DND-41 (cell line): ENCODE data around the gene PI16.

Experiments
- EZH2 ChIP-seq: IDR thresholded peaks from 3 replicates; pipeline ENCODE4 v1.6.1; 2012; ENCODE audit warnings: borderline replicate concordance, low read depth, mild to moderate bottlenecking, moderate library complexity, low read length, inconsistent platforms; ENCODE audit not compliant: severe bottlenecking
- TF ChIP-seq, protein P1 (sequence below): IDR thresholded peaks from 2 replicates; pipeline ENCODE4 v1.5.1; 2012; ENCODE audit warnings: borderline replicate concordance, low read length, moderate library complexity, mild to moderate bottlenecking; ENCODE audit not compliant: poor library complexity, severe bottlenecking; ENCODE audit errors: extremely low read depth

DNA sequence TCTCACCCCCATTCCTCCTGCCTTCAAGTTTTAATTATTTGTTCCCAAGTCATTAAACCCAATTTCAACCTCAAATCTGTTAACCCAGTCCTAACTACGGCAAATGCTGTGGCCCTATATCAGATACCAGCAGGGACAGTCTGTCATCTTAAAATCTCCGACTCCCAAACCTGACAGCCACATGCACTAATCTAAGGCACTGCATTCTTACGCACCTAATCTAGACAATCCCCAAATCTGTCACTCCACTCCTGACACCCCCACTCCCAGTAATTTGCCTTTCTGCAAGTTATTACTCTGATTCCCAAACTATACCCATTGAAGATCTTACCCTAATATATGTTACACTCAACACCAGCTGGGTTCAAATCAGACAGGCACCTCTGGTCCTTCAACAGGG is 29.0 kb downstream of the PI16 start:
- TF ChIP-seq, protein P1, sequence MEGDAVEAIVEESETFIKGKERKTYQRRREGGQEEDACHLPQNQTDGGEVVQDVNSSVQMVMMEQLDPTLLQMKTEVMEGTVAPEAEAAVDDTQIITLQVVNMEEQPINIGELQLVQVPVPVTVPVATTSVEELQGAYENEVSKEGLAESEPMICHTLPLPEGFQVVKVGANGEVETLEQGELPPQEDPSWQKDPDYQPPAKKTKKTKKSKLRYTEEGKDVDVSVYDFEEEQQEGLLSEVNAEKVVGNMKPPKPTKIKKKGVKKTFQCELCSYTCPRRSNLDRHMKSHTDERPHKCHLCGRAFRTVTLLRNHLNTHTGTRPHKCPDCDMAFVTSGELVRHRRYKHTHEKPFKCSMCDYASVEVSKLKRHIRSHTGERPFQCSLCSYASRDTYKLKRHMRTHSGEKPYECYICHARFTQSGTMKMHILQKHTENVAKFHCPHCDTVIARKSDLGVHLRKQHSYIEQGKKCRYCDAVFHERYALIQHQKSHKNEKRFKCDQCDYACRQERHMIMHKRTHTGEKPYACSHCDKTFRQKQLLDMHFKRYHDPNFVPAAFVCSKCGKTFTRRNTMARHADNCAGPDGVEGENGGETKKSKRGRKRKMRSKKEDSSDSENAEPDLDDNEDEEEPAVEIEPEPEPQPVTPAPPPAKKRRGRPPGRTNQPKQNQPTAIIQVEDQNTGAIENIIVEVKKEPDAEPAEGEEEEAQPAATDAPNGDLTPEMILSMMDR, result no peak
- TF ChIP-seq EZH2, result no peak
